CD4-positive, alpha-beta T cell treated with Interleukin-4 for 1 hour (primary cell): Measurements from ENCODE around the gene ZNF790.

Experiments used
- DNase-seq, 2 donors: peaks; one replicate each; pipeline ENCODE4 v3.0.0-alpha.2; 2020 to 2022

Gene ZNF790

GRCh38 chr19:36837906-36838783 lies at the start of gene ZNF790:
Gene ZNF790 (minus strand): TSS chr19:36838387. CDS start chr19:36825619, 12,768 bp downstream.
- peak; percentile 89 to 92 for DNase-seq

DNA sequence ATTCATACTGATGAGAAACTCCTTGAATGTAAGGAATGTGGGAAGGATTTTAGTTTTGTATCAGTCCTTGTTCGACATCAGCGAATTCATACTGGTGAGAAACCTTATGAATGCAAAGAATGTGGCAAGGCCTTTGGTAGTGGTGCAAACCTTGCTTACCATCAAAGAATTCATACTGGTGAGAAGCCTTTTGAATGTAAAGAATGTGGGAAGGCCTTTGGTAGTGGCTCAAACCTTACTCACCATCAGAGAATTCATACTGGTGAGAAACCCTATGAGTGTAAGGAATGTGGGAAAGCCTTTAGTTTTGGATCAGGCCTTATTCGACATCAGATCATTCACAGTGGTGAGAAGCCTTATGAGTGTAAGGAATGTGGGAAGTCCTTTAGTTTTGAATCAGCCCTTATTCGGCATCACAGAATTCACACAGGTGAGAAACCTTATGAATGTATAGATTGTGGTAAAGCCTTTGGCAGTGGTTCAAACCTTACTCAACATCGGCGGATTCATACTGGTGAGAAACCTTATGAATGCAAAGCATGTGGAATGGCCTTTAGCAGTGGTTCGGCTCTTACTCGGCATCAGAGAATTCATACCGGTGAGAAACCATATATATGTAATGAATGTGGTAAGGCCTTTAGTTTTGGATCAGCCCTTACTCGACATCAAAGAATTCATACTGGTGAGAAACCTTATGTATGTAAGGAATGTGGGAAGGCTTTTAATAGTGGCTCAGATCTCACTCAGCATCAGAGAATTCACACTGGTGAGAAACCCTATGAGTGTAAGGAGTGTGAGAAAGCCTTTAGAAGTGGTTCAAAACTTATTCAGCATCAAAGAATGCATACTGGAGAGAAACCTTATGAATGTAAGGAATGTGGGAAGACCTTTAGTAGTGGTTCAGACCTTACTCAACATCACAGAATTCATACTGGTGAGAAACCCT lies 39.1 kb upstream of the ZNF790 start:
- no peak for DNase-seq

DNA sequence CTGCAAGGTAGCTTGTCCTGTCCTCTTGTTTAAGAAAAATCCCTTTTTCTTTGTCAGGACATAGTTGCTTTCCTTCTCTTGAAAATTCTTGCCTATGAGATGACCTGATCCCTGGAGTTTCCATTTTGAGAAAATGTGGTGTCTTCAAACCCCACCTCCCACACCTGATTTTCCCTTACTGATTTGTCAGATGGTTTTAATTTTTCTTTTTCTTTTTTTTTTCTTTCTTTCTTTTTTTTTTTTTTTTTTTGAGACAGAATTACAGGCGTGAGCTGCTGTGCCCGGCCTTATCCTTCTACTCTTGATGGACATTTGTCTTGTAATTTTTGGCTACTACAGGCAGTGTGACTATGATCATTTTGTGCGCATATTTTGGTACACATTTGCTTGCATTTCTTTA lies 13.7 kb upstream of the ZNF790 start:
- DNase-seq = no peak

DNA sequence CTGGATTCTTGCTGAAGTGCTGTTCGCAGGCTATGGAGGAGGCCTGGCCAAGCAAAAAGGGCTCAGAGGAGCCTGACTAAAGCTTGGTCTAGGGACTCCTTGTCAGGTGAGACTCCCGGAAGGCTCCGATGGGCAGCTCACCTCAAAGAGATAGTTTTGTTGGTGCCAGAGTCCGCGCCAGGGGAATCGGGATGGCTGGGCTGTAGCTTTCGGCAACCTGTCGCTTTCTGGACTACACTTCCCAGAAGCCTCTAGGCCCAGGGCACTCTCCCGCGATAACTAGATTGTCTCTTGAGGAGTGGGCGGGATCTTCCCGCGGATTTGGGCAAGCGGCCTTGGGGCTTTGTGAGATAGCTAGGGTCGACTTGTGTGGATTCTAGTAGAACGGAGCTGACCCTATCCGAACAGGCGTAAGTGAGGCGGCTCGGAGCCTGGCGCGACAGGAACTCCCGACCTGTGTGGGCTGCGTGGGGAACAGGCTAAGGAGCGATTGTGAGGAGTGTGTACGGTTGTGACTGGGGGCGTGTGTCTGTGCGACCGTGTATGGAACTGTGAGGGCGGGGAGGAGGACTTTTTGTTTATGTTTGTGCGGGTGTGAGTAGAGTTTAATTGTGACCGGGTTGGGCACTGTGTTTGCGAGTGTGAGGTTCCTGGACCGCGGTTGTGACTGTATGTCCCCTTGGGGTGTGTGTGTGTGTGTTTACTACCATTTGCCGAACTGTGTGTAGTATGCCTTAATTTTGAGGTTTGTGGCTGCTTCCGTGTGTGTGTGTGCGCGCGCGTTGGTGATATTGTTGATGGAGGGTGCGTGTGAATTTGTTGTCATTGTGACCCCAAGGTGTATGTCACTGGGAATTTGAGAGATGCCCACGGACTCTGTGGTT lies 12.6 kb upstream of the ZNF790 start, which contains the start of gene ZNF345:
TSS of gene ZNF345 (plus strand) at position 318 of the 884 bp plus-strand sequence. CDS start 25,955 bp downstream, outside the sequence.
- DNase-seq = peak; percentile 90 to 93

DNA sequence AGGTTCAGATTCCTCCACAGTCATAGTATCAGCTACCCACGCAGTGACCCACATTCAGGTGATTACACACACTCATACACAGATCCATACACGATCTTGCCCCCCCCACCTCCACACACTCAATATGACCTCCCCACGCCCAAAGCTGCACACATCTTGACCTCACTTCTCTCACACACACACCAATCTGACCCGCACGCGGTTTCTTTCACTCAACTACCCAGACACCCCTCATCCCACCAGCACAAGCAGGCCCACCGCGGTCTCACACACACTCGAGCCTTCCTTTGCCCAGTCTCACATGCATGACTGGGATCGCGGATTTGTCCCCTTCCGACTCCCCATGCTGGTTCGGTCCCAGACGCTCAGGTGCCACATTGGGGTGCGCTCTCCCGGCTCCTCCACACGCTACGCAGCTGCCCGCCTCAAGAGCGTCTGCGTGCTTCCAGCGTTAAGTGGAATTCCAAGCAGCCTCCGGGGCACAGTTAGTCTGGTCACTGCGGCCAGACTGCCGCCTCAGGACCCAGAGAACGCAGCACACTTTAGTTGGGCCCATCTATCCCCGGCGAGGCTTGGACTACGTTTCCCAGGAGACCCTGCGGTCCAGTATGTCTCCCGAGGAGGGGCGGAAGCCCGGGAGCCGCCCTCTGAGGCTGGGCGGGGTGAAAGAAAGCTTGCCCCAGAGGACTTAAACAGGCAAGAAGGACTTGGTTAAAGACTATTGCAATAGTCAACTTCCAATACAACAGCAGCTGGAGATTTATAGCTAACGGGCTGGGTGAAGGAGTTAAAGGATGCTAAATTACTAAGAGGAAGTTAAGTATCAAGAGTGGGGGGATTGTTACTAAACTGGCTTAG lies 11.7 kb upstream of the ZNF790 start:
- DNase-seq = peak; percentile 90 to 91

- DNase-seq = peak in 1 of 2 donors; percentile 19
Observed at GRCh38 chr19:36847968-36848367, 9.8 kb upstream of the ZNF790 start.

DNA sequence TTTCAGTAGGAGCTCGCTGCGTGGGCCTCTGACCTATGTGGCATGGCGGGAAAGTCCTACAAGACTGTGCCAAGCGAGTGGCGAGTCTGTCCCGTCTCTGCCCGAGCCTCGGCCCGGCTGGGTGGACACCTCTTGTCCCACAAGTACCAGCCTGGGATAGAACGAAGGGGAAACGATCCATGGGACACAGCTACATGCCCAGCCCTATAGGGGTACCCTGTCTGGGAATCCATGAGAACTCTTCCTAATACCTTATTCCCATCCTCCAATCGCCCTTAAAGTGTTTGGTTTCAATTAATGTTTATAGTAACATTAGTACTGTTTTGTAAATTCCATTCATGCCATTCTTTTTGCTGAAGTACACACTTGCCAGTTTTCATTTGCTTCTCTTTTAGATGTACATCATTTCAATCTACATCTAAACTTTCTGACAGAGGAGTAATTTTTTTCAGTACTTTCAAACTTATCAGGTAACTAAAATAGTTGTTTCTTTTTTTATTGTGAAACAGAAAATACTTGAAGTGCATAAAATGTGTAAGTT lies 667 bp upstream of the ZNF790 start:
- no peak for DNase-seq

- DNase-seq = peak in 1 of 2 donors; percentile 7
Observed at GRCh38 chr19:36837176-36837905, 846 bp downstream of the ZNF790 start.

DNA sequence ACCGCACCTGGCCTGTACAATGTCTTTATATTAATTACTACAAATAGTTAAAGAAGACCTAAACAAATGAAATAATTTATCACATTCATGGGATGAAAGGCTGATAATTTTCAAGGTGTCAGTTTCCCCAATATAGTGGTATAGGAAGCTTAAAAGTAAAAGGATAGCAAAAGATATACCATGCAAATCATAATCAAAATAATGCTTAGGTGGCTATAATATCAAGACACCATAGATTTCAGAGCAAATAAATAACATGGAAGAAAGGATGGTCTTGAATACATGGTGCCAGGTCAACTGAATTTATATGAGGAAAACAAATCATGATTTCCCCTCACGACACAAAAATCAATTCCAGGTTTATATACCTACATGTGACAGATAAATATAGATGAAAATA lies 4.8 kb downstream of the ZNF790 start:
- no peak for DNase-seq

- no peak for DNase-seq
Observed at GRCh38 chr19:36821758-36822157, 16.4 kb downstream of the ZNF790 start.

GRCh38 chr19:36819130-36819630 lies 19.0 kb downstream of the ZNF790 start:
- DNase-seq = no peak

DNA sequence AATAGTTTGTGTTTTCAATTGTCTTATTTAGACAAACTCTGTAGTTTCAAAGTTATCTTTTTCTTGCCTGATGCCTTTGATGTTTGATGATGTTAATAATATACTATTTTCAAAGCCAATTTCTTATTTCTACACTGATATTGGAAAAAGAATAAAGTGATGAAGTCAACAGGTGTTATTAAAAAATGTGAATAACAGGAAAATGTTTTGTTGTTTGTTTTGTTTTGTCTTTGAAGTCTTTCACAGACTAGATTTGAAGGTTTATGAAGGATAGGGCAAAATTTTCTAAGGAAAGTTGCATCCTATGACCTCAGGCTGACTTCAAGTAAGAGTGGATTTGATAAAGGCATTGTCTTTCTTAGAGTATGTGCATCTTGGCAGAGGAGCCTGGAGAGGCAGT lies 31.2 kb downstream of the ZNF790 start:
- DNase-seq = no peak

GRCh38 chr19:36805364-36805763 lies 32.8 kb downstream of the ZNF790 start:
- DNase-seq = no peak

GRCh38 chr19:36797786-36798108 lies 40.4 kb downstream of the ZNF790 start:
- no peak for DNase-seq

- DNase-seq = no peak
Observed at GRCh38 chr19:36796714-36796992, 41.5 kb downstream of the ZNF790 start.

DNA sequence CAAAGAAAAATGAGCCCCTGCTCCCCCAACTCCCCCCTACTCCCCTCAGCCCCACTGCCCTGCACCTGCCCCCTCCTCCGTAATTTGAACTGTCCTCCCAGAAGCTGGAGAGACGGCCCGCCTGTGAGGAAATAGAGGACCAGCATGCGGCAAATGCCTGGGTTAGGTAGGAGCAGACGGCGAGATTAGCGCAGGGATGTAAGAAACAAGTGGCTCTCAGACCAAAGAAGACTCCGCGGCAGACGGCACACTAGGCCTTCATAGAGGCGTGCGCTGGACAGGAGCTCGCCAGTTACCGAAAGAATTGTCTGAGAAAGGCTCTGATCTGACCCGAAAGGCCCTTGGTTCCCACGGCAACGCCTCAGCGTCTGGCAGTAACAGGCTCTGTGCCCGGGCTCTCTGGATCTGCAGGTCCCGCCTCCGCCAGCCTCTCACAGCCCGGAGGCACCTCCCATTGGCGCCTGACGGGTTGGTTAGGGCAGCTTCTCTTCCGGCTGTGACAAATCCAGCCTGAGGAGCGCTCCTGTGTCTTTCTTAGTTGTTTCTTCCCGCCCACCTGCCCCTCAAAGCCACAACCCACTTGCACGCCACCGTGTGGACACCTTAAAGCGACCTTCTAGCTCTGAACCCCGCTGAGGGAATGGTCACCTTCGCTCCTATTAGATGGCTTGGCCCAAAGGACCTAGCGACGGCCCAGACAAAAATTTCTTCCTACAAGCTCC lies 46.6 kb downstream of the ZNF790 start:
- peak; percentile 26 to 37 for DNase-seq

GRCh38 chr19:36775768-36776167 lies 62.4 kb downstream of the ZNF790 start:
- DNase-seq = no peak

GRCh38 chr19:36773223-36773579 lies 65.0 kb downstream of the ZNF790 start:
- DNase-seq = no peak

DNA sequence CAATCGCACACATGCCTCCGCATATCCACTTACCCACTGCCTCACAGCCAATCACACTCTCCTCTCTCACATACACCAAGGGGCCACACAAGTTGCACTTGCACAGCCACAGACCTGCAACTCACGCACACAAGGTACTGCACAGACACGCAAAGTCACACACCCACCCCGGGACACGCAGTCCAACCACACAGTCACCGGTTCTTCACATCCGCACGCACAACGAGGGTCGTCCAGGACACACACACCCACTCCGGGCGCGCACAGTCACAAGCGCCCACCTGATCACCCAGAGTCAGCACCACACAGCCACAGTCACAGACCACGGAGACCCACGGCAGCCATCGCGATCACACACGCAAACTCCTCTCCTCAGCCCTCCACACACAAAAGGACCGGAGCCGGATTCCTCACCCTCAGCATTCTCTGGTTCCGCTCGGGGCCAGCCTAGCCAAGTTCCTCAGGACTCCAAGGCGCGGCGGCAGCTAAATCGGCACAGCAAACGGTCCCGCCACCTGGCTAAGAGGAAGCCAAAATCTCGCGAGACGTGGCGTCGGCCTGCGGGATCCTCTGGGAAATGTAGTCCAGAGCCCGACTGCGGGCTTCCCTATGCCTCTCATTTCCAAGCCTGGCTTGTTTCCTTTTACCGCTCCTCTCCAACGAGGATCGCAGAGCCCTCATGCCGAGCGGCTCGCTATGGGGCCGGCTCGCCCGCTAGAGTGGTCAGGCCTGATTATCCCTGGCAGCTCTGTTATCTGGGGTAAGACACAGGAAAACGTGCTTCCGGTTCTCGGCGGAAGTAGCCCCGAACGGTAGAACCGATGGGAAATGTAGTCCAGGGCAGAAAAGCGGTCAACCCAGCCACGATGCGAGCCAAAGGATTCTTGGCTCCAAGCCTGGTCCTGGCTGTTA lies 65.6 kb downstream of the ZNF790 start, which contains the start of gene ZNF850:
TSS of gene ZNF850 (minus strand) at position 497 of the 912 bp plus-strand sequence. CDS start 10,201 bp downstream, outside the sequence.
- DNase-seq = peak; percentile 93 to 95
